H4 (cell line): ENCODE measurements around the gene EML4. TPM values are rescaled to one million over a fixed set of nuclear protein-coding genes. Genes with fewer than 3 reads are reported as not detected.

ENCODE experiments used
- DNase-seq: peaks from one replicate; pipeline ENCODE4 v3.0.0-alpha.2; 2015; ENCODE audit warnings: low spot score
- total RNA-seq: library from RNA; depleted of rRNA; stranded (reverse); fragments of >200 nt; shearing (Covaris generic); gene quantifications from 2 replicates; pipeline ENCODE4 v1.2.3, GENCODE V29; 2014

Gene EML4
- total RNA-seq, 1 experiment from 2014 or later: 30.6 TPM

DNA sequence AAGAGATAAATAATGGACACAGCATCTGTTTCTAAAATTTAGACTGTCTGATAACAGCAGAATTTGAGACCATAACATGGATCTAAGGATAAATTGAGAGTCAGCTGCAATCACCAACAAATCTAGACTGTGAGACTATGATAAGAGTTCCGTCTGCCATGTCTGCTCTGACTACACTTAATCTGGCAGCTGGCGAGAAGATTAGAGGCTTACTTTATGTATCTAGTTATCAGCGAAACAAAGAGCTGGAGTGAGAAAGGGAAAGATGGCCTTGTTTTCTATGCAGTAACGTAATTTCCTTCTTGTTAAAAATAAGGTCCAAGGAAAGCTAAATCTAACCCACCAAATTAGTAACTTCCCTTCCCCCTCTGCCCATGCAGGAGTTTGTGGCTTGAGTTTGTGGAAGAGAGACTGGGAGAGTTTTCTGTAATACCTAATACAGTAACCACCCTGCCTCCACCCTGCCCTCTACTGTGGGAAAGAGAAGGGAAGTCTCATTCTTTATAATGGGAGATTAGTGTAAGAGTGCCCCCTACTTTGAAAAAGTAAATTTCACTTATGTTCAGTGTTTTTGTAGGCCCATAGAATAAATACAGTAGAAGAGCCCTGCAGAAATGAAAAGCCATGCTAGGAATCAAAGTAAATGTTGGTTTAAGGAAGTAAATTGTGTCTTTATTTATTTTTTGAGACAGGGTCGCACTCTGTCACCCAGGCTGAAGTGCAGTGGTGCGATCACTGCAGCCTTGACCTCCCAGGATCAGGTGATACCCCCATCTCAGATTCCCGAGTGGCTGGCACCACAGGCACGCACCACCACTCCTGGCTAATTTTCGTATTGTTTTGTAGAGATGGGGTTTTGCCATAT, 27.5 kb downstream of the EML4 start:
- peak; percentile 71 for DNase-seq

DNA sequence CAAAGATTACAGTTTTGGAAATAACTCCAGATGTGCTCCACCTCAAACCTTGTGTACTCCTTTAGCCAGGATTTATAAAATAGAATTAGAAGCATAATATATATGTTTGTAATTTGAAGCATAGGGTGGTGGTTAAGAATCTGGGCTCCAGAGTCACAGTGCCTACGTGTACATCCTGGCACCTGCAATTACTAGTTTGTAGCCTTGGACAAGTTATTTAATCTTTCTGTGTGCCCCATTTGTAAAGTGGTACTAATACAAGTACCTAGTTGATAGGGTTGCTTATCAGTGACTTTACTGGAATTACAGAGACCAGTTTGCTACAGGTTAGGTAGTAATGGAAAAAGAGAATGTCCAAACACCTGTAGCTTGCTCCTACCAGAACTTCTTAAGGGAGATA, 28.6 kb downstream of the EML4 start:
- DNase-seq: no peak

DNA sequence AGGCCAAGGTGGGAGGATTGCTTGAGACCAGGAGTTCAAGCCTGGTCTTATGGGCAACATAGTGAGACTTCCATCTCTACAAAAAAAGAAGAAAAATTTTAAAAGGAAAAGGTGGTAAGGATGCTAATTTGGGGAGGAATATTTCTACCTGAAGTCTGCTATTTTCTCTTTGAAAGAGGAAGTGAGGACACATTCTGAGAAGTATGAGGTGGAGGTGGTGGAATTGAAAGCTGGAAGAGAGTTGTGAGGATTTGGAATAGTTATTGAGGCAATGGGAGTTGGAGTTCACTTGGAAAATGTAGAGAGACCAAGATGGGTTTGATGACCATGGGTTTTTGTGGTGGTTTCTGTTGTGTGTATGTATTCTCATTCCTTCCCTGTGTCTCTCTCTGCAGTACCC, 29.3 kb downstream of the EML4 start:
- no peak for DNase-seq

DNA sequence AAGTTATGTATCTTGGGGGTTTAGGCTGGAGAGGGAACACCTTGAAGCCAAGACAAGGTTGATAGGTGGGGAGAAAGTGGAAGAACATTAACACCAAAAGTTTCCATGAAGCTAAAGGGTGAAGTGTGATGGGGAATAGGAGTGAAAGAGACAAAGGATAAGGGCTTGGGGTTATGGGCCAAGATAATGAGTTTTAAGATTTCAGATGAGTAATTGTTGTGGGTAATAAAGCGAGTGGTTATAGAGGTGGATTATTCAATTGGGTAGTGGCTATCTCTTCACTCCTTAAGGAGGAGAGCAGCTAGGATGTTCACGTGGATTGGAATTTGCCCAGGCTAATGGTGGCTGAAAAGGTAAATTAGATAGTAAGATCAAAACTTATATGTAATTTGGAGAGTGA, 29.8 kb downstream of the EML4 start:
- no peak for DNase-seq

DNA sequence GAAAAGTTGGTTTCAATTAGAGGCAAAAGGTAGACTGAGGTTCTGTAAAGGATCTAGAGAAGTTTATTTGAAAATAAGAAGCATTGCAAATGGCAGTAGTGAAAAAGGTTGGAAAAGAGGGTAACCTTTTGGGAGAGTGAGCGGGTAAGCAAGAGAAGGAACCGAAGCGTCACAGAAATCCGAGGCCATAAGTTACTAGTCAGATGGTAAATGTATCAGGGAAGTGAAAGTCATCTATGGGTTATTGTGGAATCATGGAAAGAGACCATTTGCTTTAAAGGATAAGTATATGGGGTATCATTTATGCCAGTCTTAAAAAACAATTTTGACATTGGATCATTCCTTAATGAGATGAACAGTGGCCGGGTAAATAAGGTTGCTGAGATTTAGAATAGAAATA, 30.5 kb downstream of the EML4 start:
- DNase-seq: no peak

DNA sequence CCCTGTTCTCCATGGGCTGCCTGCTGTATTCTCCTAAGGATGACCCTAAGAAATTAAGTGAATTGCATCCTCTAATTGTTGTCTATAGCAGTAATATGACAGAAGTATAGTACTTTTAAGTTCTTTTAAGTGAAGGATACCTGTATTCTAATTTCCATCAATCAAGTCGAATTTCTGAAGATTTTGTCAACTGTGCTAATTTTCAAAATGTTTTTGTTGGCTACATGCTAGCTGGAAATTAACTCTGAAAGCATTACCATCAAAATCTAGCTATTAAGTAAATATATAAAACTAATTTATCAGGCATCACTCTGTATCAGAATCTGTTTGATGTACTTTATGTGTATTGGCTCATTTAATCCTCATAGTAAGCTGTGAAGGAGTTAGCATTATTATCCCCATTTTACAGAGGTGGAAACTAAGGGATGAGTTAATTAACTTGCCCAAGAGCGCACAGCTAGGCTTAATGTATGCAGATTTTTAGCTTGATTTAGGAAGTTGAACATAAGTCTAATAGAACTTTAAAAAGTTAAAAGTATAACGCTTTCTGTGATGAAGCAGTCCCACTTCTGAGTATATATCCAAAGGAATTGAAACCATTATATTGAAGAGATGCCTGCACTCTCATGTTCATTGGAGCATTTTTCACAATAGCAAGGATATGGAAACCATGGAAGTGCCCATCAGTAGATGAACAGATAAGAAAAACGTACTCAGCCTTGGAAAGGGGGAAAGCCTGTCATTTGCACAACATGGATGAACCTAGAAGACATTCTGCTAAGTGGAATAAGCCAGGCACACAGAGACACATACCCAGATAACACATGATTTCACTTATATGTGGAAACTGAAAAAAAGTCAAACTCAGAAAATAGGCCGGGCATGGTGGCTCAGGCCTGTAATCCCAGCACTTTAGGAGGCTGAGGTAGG, 32.0 kb downstream of the EML4 start:
- DNase-seq: no peak

DNA sequence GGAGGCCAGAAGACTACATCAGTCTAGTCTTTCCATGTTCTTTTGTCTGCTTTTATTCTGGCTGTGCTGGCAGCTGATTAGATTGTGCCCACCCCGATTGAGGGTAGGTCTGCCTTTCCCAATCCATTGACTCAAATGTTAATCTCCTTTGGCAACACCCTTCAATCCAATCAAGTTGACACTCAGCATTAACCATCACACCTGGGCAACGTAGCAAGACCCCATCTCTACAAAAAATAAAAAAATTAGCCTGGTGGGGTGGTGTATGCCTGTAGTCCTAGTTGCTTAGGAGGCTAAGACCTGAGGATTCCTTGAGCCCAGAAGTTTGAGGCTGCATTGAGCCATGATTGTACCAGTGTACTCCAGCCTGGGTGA, 33.5 kb downstream of the EML4 start:
- no peak for DNase-seq

DNA sequence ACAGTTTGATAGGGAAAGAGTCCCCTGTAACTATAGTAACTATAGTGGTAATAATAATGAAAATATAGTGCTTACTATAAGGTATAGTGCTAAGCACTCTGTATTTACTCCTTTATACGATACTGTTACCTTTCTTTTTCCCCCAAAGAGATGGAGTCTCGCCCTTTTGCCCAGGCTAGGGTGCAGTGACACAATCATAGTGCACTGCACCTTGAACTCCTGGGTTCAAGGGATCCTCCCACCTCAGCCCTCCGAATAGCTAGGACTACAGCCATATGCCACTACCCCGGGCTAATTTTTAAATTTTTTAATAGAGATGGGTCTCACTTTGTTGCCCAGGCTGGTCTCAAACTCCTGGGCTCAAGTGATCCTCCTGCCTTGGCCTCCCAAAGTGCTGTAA, 34.6 kb downstream of the EML4 start:
- no peak for DNase-seq

DNA sequence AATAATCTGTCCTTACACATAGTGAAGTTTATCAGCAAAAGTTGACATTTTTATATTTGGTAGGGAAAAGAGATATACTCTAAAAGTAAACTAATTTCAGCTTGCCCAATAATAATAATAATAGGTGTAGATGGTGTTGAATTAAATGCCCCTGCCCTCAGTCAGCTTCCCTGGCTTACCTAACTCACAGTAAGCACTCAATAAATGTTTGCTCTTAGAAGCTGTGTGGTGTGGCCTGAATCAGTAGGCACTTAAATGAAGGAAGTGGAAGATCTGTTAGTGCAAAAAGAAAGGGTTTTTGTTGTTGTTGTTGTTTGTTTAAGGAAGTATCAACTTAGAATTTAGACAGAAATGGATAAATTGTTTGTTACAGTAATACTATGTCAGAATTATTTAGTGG, 36.2 kb downstream of the EML4 start:
- DNase-seq: no peak

DNA sequence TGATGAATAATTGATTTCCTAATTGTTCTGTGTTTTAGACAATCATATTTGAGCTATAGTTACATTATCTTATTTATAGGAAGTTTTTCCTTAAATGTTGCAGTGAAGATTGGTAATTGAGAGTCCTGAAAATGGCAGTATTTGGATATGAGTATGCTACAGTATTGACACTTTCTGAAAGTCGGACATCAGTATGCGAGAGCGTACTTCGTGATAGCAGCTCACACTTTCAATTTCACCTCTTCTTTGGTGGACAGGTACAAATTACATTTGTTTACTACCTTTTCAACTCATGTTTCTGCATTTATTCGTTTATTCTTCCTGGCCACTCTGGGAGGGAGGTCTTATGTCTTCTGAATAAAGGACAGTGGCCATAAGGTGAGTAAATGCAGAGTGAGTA, 38.7 kb downstream of the EML4 start:
- no peak for DNase-seq

DNA sequence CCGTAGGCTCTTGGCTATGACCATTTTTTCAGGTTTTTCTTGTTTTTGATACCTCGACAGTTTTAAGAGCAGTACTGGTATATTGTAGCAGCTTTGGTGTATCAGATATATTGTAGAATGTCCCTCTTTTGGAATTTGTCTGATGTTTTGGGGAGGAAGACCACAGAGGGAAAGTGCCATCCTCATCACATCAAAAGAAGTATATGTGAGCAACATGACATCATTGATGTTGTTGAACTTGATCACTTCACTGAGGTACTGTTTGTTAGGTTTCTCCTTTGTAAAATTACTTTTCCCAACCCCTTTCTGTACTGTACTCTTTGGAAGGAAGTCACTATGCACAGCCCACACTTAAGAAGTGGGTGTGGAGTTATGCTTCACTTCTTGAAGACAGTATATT, 41.0 kb downstream of the EML4 start:
- DNase-seq: no peak

DNA sequence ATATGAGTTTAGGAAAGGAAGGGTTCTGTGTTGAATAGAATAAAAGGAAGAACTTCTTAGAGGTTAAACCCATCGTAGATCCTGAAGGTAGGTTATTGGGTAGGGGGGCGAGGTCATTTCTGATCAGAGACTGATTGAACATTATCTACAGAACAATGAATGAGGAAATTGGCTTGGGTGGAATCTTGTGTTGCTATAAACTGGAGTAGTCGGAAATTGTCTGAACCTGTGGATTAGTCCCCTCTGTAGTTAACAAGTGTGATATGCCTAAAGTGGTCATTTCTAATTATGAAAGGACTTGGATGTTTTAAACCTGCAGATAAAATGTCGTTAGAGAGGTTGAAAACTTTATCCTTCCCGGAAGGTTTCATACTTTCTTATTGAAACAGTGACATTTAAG, 42.1 kb downstream of the EML4 start:
- DNase-seq: no peak

DNA sequence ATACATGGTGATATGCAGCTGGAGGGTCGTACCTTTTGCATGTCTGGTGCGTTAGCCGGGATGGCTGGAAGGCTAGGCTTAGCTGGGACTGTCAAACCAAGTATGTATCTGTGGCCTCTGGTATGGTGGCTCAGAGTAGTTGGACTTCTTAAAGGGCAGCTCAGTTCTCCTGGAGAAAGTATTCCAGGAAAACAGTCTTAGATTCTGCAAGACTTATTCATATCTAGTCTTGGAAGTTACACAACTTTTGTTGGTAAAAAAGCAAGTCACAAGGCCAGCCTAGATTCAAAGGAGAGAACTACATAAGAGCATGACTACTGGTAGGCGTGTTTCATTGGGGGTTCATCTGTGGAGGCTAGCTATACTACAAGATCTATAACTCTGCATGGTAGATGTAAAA, 45.5 kb downstream of the EML4 start:
- DNase-seq: no peak

DNA sequence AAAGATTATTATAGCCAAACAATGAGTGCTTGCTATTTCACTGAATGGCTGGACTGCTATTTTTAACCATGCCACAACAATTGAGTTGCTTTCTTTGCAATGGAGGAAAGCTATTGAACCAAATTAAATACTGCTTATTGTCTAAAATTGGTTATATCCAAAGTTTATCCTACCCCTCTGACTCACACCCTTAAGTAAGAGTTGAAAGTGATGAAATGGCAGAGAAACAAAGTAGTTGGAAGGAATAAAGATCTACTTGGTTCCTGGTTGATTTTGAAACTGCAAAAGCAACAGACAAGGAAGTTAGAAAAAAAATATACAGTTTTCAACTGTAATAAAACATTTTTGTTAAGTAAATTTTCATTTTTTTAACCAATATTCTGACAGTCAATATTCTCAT, 47.5 kb downstream of the EML4 start:
- DNase-seq: peak; percentile 14

DNA sequence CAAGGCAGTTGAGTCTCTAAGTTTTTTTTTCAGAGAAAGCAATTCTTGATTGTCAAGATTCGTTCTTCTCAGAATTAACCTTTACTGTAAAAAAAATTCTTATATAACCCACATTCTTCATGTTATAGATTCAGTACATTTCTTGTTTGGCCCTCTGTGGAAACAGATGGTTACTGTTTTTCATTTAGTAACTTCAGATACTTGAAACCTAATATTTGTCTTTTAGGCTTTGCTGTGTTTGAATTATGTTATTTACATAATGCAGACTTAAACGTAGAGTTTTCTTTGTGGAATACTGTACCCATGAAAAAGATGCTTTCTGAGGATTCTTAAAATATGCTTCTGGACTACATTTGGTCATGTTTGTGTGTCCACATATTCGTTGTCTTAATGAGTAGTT, 48.2 kb downstream of the EML4 start:
- no peak for DNase-seq

DNA sequence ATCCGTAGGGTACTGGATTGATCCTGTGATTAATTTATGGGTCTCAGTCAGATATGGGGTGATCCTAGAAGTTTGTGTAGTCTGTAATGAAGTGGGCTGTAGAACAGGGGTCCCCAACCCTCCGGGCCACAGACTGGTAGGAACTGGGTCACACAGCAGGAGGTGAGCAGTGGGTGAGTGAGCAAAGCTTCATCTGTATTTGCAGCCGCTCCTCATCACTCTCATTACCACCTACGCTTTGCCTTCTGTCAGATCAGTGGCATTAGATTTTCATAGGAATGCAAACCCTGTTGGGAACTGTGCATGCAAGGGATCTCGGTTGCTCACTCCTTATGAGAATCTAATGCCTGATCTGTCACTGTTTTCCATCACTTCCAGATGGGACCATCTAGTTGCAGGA, 48.8 kb downstream of the EML4 start:
- DNase-seq: no peak

DNA sequence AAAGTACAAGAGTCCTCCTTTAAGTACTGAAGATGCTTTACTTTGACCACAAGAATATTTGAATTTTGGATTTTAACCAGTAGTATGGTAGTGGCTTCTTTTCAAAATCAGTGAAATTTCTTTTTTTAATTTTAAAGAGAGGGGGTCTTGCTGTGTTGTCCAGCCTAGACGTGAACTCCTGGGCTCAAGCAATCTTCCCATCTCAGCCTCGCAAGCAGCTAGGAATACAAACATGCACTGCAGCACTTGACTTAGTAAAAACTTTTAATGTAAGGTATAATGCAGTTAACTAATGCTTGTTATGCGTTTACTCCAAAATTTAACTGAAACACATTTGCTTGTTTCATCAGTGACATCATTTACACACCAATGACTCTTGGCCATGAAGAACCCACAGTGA, 49.6 kb downstream of the EML4 start:
- no peak for DNase-seq

DNA sequence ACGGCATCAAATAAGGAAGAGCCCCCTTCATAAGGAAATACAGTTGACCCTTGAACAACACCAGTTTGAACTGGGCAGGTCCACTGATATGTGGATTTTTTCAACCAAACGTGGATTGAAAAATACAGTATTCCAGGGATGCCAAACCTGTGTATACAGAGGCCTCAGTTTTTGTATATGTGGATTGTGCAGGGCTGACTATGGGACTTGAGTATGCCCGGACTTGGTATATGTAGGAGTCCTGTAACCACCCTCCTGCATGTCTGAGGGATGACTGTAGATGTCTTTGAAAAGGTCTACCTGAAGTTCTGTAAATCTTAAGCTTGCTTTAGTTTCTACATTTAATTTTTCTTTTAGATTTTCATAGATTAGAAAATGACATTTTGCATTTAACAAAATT, 50.0 kb downstream of the EML4 start:
- DNase-seq: no peak

DNA sequence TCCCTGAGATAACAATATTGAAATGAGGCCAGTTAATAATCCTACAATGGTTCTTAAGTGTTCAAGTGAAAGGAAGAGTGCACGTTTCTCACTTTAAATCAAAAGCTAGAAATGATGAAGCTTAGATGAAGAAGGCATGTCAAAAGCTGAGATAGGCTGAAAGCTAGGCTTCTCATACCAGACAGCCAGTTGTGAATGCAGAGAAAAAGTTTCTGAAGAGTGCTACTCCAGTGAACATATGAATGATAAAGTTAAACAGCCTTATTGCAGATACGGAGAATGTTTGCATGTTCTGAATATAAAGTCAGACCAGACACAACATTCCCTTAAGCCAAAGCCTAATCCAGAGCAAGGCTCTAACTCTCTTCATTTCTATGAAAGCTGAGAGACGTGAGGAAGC, 51.4 kb downstream of the EML4 start:
- no peak for DNase-seq

DNA sequence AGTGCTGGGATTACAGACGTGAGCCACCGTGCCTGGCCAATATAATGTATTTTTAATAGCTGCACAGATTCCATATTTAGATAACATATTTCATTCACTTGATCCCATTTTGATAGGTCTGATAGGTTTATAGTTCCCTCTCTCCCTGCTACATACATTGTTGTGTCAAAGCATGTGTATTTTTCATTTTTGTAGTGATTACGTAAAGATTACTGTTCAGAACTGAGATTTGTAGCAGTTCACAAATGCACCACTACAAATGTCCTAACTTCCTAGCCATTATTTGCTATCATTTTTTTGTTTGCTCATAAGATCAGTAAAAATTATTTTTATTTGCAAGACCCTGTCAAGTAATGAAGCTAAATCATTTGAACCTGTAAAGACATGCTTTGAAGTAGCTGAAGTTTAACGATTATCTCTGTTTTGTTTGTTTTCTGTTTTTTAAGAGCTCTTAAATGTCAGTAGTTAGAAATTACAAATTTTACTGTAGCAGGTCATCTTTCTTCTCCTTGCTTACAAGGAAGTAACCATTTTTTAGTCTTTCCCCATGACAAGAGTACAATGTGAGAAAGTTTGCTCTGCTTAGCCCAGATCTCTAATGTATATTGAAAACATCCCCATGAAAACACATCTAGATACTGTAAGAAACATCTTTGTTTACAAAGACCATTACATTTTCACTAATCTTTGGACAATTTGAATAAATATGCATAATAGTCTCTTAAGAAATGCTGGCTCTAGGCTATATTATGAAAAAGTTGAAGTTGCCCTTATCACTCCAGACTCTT, 54.1 kb downstream of the EML4 start:
- no peak for DNase-seq

DNA sequence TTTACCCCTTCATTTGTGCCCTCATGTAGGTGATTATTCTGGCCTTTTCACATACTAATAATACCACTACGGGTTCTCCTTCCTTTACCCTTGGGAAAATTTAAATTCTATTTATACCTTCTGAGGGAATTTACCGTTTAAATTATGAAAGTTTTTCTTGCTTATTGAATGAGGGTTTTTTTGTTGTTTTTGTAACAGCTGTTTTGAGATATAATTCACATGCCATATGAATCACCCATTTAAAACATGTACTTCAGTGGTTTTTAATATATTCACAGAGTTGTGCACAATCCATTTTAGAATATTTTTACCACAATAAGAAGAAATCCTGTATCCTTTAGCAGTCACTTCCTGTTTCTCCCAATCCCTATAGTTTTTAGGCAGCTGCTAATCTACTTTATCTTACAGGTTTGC, 54.7 kb downstream of the EML4 start:
- no peak for DNase-seq

DNA sequence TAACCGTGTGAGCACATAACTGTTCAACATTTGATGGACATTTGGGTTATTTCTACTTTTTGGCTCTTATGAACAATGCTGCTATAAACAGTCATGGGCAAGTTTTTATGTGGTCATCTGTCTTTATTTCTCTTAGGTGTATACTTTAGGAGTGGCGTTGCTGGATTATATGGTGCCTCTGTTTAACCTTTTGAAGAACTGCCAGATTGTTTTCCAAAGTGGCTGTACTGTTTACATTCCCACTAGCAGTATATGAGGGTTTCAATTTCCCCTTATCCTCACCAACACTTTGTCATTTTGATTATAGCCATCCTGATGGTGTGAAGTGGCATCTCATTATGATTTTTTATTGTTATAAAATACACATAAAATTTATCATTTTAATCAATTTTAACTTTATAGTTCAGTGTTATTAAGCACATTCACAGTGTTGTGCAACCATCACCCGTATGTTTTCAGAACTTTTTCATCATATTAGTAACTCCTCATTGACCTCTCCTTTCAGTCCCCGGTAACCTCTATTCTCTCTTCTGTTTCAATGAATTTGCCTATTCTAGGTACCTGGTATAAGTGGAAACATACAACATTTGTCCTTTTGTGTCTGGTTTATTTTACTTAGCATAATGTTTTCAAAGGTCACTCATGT, 55.4 kb downstream of the EML4 start:
- DNase-seq: no peak
